GM21723 (cell line): ENCODE data around the gene SCLY.

ENCODE experiments used
- ATAC-seq: cut with Tn5 transposase; IDR thresholded peaks from one replicate; pipeline ENCODE4 v1.9.1; 2021; ENCODE audit warnings: mild to moderate bottlenecking, moderate library complexity; ENCODE audit not compliant: unreplicated experiment

The SCLY gene

GRCh38 chr2:238123991-238124470 is 63.2 kb downstream of the SCLY start:
- ATAC-seq = no peak

DNA sequence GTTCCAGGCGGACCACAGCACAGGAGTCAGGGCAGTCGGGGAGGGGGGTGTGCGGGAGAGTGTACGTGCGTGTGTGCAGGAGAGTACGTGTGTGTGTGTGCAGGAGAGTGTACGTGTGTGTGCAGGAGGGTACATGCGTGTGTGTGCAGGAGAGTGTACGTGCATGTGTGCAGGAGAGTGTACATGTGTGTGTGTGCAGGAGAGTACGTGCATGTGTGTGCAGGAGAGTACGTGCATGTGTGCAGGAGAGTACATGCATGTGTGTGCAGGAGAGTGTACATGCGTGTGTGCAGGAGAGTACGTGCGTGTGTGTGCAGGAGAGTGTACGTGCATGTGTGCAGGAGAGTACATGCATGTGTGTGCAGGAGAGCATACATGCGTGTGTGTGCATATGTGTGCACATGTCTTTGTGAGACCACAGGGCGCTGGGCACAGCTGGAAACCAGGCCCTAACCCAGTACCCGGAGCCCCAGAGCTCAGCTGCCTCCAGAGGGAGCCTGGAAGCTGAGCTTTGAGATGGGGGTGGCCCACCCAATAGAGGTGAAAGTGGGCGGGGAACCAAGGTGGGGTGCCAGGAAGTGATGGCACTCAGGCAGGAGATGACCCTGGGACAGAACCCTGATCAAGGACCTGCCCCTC is 63.8 kb downstream of the SCLY start:
- ATAC-seq = no peak

GRCh38 chr2:238125127-238125885 is 64.5 kb downstream of the SCLY start:
- ATAC-seq = no peak

DNA sequence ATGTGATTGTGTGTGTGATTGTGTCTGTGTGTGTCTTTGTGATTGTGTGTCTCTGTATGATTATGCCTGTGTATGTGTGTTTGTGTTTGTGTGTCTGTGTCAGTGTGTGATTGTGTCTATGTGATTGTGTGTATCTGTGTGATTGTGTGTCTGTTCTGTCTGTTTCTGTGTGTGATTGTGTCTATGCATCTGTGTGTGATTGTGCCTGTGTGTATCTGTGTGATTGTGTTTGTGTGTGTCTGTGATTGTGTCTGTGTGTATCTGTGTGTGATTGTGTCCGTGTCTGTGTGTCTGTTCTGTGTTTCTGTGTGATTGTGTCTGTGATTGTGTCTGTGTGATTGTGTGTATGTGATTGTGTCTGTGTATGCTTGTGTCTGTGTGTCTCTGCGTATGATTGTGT is 65.5 kb downstream of the SCLY start:
- ATAC-seq = no peak

DNA sequence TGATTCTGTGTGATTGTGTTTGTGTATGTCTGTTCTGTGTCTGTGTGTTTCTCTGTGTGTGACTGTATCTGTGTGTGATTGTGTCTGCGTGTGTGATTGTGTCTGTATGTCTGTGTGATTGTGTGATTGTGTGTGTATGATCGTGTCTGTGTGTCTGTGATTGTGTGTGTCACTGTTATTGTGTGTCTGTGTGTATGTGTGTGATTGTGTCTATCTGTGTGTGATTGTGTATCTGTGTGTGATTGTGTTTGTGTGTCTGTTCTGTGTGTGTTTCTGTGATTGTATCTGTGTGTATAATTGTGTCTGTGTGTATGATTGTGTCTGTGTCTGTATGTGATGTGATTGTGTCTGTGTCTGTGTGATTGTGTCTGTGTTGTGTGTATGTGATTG is 66.0 kb downstream of the SCLY start:
- no peak for ATAC-seq

- ATAC-seq = no peak
Observed at GRCh38 chr2:238127165-238128060, 66.6 kb downstream of the SCLY start.

DNA sequence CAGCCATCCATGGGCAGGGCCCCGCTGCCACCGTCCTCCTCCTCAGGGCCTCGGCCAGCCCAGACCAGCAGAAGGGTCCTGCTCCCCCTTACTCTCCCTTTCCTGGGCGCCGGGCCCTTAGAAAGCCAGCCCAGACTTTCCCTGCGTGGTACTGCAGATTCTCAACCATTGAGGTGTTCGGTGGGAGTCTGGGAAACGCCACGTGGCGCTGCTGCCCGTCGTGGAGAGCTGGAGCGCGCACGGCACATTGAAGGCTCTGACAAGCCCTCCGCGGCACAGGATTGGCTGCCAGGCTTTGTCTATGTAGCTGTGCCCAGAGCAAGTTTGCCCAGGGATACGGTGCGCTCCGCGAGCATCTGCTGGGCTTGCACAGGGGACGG is 67.2 kb downstream of the SCLY start:
- ATAC-seq = no peak

DNA sequence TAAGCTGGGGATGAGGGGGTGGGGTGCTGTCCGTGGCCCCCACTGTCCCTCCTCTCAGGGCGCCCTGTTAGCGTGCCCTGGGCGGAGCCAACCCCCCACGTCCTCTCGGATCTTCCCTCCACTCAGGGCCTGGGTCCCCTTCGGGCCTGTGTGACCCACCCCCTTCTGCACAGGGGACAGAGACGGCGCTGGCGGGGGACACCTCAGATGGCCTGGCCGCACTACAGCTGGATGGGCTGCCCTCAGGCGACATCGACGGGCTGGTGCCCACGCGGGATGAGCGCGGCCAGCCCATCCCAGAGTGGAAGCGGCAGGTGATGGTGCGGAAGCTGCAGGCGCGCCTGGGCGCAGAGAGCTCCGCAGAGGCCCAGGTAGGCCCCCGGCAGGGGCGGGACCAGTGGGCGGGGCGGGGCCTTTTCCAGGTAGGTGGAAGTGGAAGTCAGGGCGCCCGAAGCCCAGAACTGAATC is 67.8 kb downstream of the SCLY start:
- no peak for ATAC-seq

DNA sequence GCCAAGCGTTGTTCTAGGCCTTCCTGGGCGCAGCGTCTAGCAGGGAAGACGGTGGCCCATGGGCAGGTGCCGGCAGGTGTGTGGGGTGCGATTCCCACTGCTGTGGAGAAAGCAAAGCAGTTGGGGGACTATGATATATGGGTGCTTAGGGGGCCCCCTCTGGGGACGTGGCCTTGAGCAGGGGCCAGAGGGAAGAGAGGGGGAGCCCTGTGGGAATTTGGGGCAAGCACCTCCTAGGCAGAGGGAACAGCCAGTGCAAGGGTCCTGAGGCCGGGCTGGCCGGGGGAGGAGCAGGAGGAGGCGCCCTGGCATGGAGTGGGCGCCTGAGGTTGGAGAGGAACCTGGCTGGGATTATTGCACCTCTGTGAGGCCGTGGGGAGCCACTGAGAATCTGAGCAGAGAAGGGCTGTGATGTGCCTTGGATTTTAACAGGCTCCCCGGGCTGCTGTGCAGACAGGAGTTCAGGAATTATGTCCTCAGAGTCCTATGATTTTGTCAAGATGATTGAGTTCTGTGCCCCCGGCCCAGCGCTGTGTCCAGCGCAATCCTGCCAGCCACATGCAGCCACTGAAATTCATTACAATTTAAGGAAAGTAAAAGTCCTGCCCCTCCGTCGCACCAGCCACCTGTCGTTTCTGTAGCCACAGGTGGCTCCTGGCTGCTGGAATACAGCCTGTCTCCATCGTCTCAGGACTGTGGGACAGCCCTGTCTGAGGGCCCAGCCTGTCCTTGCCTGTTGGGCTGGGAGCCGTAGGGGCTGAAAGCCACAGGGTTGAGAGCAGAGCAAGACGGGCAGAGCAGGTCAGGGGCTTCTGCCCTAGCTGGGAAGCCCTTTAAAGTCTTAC is 68.6 kb downstream of the SCLY start:
- ATAC-seq = no peak

- ATAC-seq = no peak
Observed at GRCh38 chr2:238130111-238130695, 69.4 kb downstream of the SCLY start.

DNA sequence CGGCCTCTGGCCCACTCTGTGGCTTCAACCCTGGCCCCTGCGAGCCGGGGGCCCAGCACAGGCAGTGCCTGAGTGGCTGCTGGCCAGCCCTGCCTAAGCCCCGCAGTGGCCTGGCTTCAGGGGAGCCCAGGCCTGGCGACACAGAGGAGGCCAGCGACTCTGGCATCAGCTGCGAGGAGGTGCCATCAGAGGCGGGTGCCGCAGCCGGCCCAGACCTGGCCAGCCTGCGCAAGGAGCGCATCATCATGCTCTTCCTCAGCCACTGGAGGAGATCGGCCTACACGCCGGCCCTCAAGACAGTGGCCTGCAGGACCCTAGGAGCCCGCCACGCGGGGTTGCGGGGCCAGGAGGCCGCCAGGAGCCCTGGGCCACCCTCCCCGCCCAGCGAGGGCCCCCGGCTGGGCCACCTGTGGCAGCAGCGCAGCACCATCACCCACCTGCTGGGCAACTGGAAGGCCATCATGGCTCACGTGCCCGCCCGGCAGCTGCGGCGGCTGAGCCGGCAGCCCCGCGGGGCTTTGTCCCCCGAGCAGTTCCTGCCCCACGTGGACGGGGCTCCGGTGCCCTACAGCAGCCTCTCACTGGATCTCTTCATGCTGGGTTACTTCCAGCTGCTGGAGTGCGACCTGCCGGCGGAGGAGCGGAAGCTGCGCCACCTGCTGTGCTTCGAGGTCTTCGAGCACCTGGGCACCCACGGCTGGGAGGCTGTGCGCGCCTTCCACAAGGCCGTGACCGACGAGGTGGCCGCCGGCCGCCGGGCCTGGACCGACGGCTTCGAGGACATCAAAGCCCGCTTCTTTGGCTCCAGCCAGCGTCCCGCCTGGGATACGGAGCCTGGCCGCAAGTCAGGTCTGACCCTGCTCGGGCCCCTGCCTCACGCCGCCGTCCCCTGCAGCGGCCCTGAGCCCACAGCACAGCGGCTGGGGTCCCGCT is 70.2 kb downstream of the SCLY start:
- ATAC-seq = no peak

DNA sequence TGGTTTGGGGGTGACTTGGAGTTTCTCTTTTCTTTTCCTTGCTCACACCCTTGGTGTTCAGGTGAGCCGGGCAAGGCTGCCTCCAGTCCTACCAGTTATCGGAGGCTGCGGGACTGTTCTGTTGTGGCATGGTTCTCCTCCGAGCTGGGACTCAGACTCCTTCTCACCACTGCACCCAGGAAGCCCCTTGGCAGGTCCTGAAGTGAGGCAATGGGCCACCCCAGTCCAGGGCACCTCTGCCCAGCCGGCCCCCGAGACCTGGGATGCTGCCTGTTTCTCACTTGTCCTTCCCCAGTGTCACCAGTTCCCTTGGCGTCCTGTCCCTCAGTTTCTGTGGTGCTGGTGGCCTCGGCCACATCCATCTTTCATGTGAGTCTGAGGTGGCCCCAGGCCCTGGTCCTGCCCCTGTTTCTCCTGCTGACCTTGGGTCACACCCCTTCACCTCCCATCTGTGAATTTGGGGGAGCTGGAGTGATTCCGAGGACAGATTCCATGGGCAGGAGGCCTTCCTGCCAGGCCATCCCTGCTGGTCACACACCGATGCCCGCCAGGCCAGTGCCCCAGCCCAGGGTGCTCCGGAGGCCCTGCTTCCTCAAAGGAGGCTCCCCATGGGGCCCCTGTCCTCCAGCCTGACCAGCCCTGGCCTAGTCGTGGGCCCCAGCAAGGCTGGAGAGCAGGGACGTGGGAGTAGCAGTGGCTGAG is 71.1 kb downstream of the SCLY start:
- no peak for ATAC-seq

DNA sequence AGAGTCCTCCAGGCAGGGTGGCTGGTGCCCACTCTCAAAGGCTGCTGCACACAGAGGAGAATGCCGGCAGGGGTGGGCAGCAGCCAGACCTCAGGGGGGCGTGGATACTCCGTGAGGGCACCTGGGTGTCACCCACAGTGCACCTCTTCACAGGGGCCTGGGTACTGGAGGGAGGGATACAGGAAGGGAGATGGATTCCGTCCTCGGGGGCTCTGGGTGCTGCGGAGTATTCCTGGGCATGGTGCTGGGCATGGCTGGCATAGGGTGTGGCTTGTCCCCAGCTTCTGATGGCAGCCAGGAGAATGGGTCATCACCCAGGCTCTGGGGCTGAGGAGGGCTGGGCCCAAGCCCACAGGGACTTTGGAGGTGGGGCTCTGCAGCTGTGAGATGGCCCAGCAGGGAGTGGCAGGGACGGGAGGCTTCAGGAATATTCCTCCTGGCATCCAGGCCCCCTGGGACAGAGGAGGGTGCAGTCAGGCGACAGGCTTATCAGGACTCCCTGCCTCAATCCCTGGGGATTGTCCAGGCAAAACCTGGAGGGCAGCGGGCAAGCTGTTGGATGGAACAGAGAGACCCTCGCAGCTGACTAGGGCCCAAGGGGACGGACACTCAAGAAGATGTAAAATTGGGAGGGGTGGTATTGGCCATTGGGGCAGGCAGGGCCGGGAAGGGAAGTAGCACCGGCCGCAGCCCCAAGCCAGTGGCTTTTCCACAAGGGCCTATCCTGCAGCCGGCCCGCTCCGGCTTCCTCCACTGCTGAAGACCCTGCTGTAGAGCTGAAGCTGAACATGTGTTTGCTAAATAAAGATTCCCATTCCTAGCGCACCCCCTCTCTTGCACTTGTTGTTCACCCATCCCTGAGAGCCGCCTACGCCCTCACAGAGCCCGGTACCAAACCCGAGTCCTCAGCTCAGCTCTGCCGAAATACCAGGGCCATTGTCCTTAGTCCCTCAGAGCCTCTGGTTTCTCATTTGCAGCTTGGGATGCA is 72.0 kb downstream of the SCLY start:
- no peak for ATAC-seq

- no peak for ATAC-seq
Observed at GRCh38 chr2:238133499-238134392, 72.9 kb downstream of the SCLY start.

DNA sequence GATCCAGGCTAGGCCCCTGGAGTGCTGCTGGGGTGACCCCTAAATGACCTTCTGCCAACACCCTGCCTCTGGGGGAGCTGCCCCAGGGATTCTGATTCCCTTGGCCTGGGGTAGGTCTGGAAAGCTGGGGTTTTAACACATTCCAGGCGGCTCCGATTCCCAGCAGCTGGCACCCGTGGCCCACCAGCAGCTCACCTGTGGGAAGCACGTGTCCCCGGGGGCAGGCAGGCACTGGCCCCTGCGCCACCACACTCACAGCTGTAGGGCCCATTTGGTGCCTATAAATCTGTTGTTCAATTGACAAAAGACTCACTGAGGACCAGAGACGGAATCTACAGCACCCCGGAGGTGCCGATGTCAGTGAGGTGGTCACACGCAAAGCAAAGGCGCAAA is 73.6 kb downstream of the SCLY start:
- no peak for ATAC-seq

GRCh38 chr2:238135601-238136150 is 74.9 kb downstream of the SCLY start:
- no peak for ATAC-seq
